Panc1 (cell line): Measurements from ENCODE around the gene NKX6-2. TPM values are rescaled to one million over a fixed set of nuclear protein-coding genes. Genes with fewer than 3 reads are reported as not detected.

Experiments used
- ATAC-seq: fragments of 200-7000 bp; cut with Tn5 transposase; 2 replicates; pipeline ENCODE4 v1.9.1; 2020; ENCODE audit warnings: mild to moderate bottlenecking, moderate library complexity
- BruUV-seq: library from RNA; stranded (reverse); fragments of 400-500 nt; replicated peaks from 2 replicates; lab custom pipeline; 2021; lab: Mats Ljungman, UMichigan
- CTCF ChIA-PET: fragments of 300-600 bp; sonication (Branson Sonifier 250); formaldehyde crosslinking; loops from one replicate; lab custom pipeline; 2022; ENCODE audit warnings: antibody characterized with exemption; lab: Charles Lee
- POLR2A ChIA-PET: fragments of 300-600 bp; sonication (Branson Sonifier 250); formaldehyde crosslinking; loops from one replicate; lab custom pipeline; 2022; ENCODE audit warnings: antibody characterized with exemption; lab: Charles Lee
- DNase-seq: peaks from one replicate; pipeline ENCODE4 v3.0.0-alpha.2; 2010; ENCODE audit warnings: low read depth, low spot score
- H3K27ac ChIP-seq: 2 replicates; pipeline ENCODE4 v1.5.1; 2011; ENCODE audit warnings: mild to moderate bottlenecking, low read length, inconsistent platforms
- H3K27me3 ChIP-seq: fragments of 200-500 bp; sonication (Bioruptor generic); 2 replicates; pipeline ENCODE4 v1.6.0; 2014; ENCODE audit warnings: low read length, inconsistent platforms; ENCODE audit not compliant: control insufficient read depth, insufficient read depth
- H3K36me3 ChIP-seq: fragments of 200-500 bp; sonication (Bioruptor generic); 2 replicates; pipeline ENCODE4 v1.5.1; 2014; ENCODE audit warnings: inconsistent platforms, mild to moderate bottlenecking, low read length, moderate library complexity; ENCODE audit not compliant: control insufficient read depth, insufficient read depth
- H3K4me1 ChIP-seq: 2 replicates; pipeline ENCODE4 v1.5.1; 2011; ENCODE audit warnings: inconsistent platforms, mild to moderate bottlenecking, low read length, moderate library complexity; ENCODE audit not compliant: control insufficient read depth, insufficient read depth
- H3K4me3 ChIP-seq, 2 experiments: 2 replicates each; pipeline ENCODE4 v1.5.1; 2011 to 2012; ENCODE audit warnings: low read depth in 2 of 2, low read length in 2 of 2, mild to moderate bottlenecking in 2 of 2, inconsistent platforms in 1 of 2, moderate library complexity in 1 of 2
- H3K9me3 ChIP-seq: fragments of 200-500 bp; sonication (Bioruptor generic); 2 replicates; pipeline ENCODE4 v1.5.1; 2014; ENCODE audit warnings: low read depth, mild to moderate bottlenecking, inconsistent platforms, low read length, moderate library complexity; ENCODE audit not compliant: control insufficient read depth, insufficient read depth
- CTCF ChIP-seq: fragments of 450-650 bp; IDR thresholded peaks from 2 replicates; pipeline ENCODE4 v1.5.1; 2017; ENCODE audit warnings: mild to moderate bottlenecking
- POLR2AphosphoS5 ChIP-seq: IDR thresholded peaks from 2 replicates; pipeline ENCODE4 v1.6.1; 2012; ENCODE audit warnings: mild to moderate bottlenecking, low read depth, low read length, moderate library complexity
- REST ChIP-seq, 2 experiments: IDR thresholded peaks; 2 replicates each; pipeline ENCODE4 v1.6.1; 2011 to 2012; ENCODE audit warnings: low read depth in 2 of 2, control low read depth in 1 of 2, low read length in 1 of 2, mild to moderate bottlenecking in 1 of 2, moderate library complexity in 1 of 2; ENCODE audit not compliant: insufficient read depth in 1 of 2
- SIN3A ChIP-seq: IDR thresholded peaks from 2 replicates; pipeline ENCODE4 v1.6.1; 2012; ENCODE audit warnings: low read depth, mild to moderate bottlenecking, low read length, moderate library complexity, borderline replicate concordance; ENCODE audit not compliant: insufficient read depth
- TCF7L2 ChIP-seq: IDR thresholded peaks from 2 replicates; pipeline ENCODE4 v1.6.1; 2011; ENCODE audit warnings: mild to moderate bottlenecking, low read depth, low read length, inconsistent platforms
- in situ Hi-C: cut with HindIII; loops from 2 replicates; pipeline ENCODE4 v1.10.0; 2016; ENCODE audit warnings: low sequenced_read_pairs, low pct_unique_long_range_greater_than_20kb
- intact Hi-C: fragments of 100-400 bp; cut with micrococcal nuclease; formaldehyde crosslinking; loops from one replicate; pipeline ENCODE4 v1.10.0; 2022; ENCODE audit not compliant: unreplicated experiment
- total RNA-seq: library from RNA; stranded (reverse); gene quantifications from one replicate; pipeline ENCODE4 v1.2.1, GENCODE V29; 2021; ENCODE audit not compliant: unreplicated experiment

The NKX6-2 gene
- total RNA-seq, 1 experiment from 2014 or later: 1.6 TPM

- no peaks in the 10 kb centered on the region for H3K36me3 ChIP-seq
- no peak overlapping the region for H3K4me3 ChIP-seq
- ATAC-seq: no peak
- no peak for DNase-seq
- no peak for TF ChIP-seq TCF7L2
- no peak for TF ChIP-seq CTCF
- TF ChIP-seq SIN3A: no peak
- TF ChIP-seq POLR2AphosphoS5: no peak
- no peak for TF ChIP-seq REST (IDR thresholded peaks at IDR 0.05; ENCODE audit: insufficient read depth in 1 of 2, low read depth in 2 of 2, low read length in 1 of 2)
- H3K27ac ChIP-seq: no peak overlapping the region
- CTCF ChIA-PET: no interaction called here
- H3K27me3 ChIP-seq: no peaks in the 10 kb centered on the region
- intact Hi-C loops: no loop called here
- BruUV-seq: no TSS peak
- no peaks in the 10 kb centered on the region for H3K4me1 ChIP-seq
- H3K9me3 ChIP-seq: no peaks in the 10 kb centered on the region
- POLR2A ChIA-PET: no interaction called here
- in situ Hi-C loops: no loop called here
Observed at GRCh38 chr10:132733926-132734325, 52.0 kb downstream of the NKX6-2 start.

Other genes with a start within 250 kb of the NKX6-2 start
- 60.0 TPM for gene INPP5A, start 248.4 kb downstream of the NKX6-2 start, total RNA-seq
- 1.6 TPM for gene CFAP46, start 156.4 kb upstream of the NKX6-2 start, total RNA-seq